ENCODE data around the gene DUSP5.

DNA sequence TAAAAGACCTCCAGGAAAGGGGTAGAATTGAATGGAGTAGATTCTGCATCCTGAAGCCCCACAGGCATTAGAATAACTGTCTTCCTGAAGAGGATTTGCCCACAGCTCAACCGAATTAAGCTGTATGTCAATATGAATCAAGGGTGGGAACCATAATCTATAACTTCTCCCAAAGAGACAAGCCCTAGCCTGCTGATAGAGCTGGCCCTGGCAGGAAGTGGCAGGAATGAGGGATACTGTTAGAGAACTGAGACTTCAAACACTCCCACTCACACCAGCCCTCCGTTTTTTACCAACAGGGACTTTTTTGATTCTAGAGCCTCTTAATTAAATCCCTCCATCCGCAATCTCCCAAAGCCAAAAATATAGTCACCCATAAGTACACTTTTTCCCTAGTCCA lies 12.2 kb upstream of the DUSP5 start:
- TF ChIP-seq, protein P1, sequence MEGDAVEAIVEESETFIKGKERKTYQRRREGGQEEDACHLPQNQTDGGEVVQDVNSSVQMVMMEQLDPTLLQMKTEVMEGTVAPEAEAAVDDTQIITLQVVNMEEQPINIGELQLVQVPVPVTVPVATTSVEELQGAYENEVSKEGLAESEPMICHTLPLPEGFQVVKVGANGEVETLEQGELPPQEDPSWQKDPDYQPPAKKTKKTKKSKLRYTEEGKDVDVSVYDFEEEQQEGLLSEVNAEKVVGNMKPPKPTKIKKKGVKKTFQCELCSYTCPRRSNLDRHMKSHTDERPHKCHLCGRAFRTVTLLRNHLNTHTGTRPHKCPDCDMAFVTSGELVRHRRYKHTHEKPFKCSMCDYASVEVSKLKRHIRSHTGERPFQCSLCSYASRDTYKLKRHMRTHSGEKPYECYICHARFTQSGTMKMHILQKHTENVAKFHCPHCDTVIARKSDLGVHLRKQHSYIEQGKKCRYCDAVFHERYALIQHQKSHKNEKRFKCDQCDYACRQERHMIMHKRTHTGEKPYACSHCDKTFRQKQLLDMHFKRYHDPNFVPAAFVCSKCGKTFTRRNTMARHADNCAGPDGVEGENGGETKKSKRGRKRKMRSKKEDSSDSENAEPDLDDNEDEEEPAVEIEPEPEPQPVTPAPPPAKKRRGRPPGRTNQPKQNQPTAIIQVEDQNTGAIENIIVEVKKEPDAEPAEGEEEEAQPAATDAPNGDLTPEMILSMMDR (conservative IDR thresholded peaks at IDR 0.05; ENCODE audit: low read depth, low read length), result no peak
- TF ChIP-seq RAD21 (IDR thresholded peaks at IDR 0.05; ENCODE audit: low read length), result no peak
- TF ChIP-seq CHD1 (IDR thresholded peaks at IDR 0.05; ENCODE audit: low read depth, low read length), result no peak
- TF ChIP-seq, protein P2, sequence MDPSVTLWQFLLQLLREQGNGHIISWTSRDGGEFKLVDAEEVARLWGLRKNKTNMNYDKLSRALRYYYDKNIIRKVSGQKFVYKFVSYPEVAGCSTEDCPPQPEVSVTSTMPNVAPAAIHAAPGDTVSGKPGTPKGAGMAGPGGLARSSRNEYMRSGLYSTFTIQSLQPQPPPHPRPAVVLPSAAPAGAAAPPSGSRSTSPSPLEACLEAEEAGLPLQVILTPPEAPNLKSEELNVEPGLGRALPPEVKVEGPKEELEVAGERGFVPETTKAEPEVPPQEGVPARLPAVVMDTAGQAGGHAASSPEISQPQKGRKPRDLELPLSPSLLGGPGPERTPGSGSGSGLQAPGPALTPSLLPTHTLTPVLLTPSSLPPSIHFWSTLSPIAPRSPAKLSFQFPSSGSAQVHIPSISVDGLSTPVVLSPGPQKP (IDR thresholded peaks at IDR 0.05; ENCODE audit: borderline replicate concordance, low read depth, low read length), result no peak
- TF ChIP-seq RFX5 (IDR thresholded peaks at IDR 0.05; ENCODE audit: low read depth, low read length), result no peak
- no peak for TF ChIP-seq POLR2A (IDR thresholded peaks at IDR 0.05; ENCODE audit: low read depth, low read length)
- no peak for TF ChIP-seq MAZ (IDR thresholded peaks at IDR 0.05; ENCODE audit: borderline replicate concordance, low read depth, low read length)
- TF ChIP-seq, protein P3, sequence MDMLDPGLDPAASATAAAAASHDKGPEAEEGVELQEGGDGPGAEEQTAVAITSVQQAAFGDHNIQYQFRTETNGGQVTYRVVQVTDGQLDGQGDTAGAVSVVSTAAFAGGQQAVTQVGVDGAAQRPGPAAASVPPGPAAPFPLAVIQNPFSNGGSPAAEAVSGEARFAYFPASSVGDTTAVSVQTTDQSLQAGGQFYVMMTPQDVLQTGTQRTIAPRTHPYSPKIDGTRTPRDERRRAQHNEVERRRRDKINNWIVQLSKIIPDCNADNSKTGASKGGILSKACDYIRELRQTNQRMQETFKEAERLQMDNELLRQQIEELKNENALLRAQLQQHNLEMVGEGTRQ (IDR thresholded peaks at IDR 0.05; ENCODE audit: low read depth, low read length), result no peak
- TF ChIP-seq BHLHE40 (IDR thresholded peaks at IDR 0.05; ENCODE audit: low read depth, low read length), result no peak
